CD4-positive, alpha-beta T cell treated with Interleukin-6 at 100 ng/mL for 8 hours (primary cell): ENCODE data around the gene COL5A1.
"Not testable (repeated sequence)": the region's sequence is repeated elsewhere in the genome, so short reads cannot be mapped to it uniquely, and the experiment has no call there.

Source experiments
- DNase-seq: peaks from one replicate; pipeline ENCODE4 v3.0.0-alpha.2; 2020; ENCODE audit warnings: mixed read lengths, low spot score

The COL5A1 gene

DNA sequence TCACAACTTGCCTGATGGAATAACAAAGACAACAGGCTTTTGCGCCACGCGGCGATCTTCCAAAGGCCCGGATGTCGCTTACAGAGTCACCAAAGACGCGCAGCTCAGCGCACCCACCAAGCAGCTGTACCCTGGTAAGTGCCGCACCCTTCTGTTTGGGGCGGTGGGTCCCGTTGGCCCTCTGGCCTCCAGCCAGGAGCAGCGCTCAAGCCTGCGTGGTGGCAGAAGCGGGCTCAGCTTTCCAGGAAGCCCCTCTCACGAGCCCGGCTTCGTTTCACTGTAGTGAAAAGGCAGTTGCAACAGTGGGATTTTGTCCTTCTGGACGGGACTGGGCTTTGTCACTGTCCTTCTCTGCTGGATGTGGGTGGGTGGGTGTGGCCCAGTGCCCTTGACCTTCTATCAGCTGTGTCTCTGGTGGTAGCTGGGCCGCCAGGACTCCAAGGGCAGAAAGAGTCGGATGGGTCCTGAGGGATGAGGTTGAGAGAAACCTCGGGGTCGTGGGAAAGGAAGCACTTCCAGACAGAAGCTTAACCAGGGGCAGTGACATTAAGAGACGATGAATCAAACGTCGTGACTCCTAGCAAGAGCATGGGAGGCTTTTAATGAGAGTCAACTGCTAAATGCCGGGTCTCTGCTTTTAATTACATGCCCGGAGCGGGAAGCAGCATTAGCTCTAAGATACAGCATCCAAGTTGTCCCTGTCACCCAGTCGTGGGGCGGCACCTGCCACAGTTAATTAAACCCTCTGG lies 49.5 kb downstream of the COL5A1 start:
- DNase-seq: no peak

DNA sequence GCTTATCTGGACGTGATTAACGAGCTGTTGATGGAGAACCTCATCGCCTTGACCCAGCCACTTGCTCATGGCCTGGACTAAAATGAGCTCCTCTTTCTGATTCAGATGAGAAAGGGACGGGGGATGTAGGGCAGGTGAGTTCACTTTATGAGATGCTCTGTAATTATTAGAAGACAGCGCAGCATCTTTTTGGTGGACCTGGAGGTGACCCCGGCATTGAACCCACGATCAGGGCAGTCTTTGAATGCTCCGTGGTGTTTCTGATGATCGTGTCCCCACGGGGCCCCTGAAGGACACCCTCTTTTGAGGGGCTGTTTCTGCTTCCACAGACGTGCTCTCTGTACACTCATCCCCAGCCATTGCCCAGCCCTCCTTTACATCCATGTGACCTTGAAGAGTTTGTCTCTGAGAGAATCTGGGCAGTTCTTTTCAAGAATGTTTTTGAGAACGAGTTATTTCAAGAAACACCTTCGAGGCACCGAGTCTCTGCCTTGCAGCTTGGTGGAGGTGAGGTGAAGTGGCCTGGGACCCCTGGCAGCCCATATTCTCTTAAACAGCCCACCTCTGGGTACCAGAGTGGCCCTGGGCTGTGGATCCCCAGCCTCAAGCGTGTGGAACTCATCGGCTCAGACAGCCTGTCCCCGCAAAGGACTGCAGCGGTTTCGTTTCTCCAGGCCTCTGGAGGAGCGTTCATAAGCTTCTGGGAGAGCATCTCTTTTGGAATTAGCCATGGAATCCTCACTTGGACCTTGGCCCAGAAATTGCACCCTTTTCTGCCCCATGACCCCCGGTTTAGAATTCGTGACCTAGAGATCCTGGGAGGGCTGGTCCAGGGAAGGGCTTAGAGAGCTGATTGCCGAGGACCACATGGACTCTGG lies 50.3 kb downstream of the COL5A1 start:
- no peak for DNase-seq

DNA sequence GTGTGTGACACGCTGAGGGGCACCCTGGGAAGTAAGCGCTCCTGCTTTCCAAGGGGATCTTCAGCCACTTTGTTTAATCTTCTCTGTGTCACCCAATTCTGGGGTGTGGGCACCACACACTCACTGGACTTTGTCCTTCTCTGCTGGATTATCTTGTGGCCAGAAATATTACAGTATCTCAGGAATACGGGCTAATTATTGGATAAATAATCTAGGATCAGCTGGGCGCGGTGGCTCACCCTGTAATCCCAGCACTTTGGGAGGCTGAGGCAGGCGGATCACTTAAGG lies 50.9 kb downstream of the COL5A1 start:
- no peak for DNase-seq

DNA sequence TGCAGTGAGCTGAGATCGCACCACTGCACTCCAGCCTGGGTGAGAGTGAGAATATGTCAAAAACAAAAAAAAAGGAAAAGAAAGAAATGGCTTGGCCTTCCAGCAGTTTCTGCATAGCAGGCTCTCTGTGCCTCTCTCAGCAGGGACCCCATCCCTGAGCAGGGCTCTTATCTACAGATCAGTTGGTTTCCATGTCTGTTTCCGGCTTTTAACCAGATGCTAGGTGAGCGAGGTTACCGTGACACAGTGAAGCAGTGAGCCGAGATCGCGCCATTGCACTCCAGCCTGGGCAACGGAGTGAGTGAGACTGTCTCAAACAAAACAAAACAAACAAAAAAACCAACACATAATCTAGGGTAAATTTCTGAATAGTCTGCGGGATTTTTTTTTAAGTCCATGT lies 51.4 kb downstream of the COL5A1 start:
- DNase-seq: no peak

DNA sequence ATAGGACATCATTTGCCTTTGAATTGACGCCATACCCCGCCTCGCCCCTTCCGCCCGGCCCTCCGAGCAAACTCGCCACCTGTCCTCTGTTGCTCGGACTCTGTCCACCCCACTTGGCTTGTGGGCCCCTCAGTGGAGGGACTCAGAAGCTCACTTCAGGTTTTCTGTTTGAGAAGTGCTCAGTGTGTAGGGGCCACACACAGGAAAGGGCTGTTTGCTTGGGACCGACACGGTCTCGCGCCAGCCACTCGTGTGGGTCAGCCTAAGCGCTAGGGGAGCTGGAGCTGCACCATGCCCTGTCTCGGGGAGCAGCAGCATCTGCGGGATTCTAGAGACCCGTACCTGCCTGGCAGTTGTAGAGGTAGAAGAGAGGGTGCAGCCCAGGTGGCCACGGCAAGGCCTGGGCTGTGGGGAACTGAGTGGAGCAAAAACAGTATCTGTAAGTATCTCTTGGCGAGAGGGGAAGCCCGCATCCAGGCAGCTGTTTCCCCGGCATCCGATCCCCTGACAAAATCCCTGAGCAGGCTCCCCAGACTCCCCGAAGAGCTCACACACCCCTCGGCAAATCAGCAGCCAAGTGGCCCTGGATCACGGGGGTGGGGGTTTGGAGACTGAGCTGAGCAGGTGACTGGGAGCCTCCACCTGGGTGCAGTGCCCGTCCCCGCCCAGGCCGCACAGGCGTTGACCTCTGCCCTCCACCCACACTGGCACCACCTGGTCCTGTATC lies 52.2 kb downstream of the COL5A1 start:
- no peak for DNase-seq

DNA sequence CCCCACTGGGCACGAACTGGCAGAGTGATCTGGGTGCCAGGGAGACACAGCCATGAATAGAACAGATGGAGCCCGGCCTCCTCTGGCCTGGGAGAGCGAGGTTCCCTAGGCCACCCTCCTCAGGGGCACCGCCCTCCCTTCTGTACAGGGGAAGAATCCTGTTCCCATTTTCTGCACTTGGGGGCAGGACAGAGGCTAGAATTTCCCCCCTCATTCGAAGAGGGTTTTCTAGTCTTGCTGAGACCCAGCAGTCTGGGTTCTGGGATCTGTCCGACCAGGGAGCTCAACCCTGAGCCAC lies 52.7 kb downstream of the COL5A1 start:
- no peak for DNase-seq

DNA sequence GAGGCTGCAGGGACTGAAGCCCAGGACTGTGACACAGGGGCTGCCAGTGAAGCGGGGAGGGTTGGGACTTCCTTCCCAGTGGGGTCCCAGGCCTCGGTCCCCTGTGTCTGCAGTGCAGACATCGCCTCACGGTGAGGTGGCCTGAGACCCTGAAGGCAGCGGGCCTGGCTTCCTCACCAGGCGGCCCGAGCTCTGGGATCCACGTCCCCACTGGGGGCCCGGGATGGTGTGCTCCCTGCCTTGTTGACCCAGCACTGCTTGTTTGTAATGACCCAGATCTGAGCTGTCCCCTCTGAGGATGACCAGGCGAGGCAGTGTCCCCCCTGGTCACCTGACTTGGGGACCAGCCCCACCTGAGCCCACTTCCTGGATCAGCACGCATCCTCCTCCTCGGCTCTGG lies 53.1 kb downstream of the COL5A1 start:
- DNase-seq: no peak

DNA sequence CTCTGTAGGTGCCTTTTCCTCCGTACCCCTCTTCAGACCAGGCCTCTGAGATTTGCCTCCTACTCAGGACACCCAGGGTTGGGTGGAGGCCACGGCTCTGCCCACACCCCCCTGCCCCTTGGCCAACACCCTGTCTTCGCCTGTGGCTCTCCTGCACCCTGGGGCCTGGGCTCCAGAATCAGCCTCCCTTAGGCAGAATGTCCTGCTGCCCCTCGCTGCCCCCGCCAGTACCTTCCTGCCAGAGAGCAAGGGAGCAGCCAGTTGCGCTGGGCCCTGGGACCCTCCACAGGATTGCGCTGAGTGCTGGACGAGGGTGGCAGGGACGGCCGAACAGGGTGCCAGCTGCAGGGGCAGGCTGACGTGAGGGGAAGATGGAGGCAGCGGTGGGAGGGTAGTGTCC lies 53.5 kb downstream of the COL5A1 start:
- DNase-seq: no peak

DNA sequence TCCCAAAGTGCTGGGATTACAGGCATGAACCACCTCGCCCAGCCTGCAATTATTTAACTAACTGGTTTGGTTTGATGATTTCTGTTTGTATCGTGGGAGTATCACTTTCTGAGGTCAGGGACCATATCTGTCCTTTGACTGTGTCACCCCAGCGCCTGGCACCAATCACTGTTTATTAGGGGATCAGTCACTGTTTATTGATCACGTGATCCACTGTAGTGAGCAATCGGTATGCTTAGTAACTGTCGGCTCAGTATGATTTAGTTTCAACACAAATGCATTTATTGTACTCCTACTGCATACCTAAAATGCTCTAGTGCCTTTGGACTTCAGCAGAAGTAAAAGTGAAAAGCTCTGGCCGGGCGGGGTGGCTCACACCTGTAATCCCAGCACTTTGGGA lies 54.8 kb downstream of the COL5A1 start:
- DNase-seq: no peak

DNA sequence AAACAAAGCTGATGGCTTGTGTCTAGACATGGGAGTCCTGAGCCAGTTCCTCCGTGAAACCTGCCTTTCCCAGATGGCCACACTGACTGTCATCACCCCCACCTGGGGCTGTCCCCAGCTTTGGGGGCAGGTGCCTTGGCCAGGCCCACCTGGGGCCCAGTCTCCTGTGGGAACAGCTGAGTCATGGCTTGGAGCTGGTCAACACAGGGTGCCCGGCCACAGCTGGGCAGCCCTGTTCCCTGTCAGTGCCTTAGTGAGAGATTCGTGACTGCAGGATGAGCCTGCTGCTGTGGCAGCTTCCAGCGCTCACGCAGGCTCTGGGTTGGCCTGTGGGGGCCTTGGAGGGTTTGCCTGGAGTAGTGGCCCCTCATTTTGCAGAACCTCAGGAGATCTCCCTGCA lies 56.5 kb downstream of the COL5A1 start:
- no peak for DNase-seq

DNA sequence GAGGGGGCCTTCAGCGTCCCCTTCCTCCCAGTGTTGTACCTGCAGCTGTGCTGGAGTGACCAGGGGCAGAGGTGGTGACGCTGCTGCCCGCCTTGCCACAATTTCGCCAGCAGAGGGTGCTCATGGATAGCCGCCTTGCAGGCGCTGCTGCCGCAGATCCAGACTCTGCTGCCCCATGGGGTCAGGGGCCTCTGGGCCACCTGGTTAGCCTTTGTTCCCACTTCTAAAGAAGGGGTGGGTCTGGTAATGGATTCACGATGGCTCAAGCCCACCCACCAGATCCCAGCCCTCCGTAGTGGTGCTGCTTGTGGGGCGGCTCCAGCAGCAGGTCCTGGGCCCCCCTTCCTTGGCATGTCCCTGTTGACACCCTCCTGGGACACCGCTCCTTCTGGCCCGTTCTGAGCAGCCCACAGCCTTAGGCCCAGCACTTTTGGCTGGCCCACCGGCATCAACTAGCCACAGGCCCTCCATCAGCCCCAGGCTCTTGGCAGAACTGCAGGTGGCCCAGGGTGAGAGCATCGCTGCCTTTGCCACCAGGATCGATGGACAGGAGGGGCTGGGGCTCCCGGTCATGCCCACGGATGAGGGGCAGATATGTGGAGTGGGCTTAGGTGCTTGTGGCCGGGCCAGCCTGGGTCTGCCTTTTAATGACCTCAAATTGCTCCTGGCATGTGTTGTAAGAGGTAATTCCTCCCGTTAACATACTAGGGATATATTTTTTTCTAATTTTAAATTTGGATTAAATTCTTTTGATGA lies 57.2 kb downstream of the COL5A1 start:
- peak; percentile 14 for DNase-seq

DNA sequence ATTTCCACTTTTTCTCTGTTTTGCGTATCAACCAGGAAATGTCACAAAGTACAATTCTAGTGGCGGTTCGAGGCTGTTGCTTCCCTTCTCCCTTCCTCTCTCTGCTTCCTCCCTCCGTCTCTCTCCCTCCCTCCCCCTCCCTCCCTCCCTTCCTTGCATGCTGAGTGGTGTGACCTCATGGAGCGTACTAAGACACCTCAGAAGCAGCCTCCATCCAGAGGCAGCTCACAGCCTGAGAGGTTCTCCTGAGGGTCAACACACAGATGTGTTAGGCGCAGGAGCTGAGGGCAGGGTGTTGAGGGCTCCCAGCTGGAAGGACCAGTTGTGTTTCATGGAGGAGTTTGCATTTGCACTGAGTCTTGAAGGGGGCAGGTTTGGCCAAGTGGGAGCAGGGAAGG lies 57.7 kb downstream of the COL5A1 start:
- no peak for DNase-seq

DNA sequence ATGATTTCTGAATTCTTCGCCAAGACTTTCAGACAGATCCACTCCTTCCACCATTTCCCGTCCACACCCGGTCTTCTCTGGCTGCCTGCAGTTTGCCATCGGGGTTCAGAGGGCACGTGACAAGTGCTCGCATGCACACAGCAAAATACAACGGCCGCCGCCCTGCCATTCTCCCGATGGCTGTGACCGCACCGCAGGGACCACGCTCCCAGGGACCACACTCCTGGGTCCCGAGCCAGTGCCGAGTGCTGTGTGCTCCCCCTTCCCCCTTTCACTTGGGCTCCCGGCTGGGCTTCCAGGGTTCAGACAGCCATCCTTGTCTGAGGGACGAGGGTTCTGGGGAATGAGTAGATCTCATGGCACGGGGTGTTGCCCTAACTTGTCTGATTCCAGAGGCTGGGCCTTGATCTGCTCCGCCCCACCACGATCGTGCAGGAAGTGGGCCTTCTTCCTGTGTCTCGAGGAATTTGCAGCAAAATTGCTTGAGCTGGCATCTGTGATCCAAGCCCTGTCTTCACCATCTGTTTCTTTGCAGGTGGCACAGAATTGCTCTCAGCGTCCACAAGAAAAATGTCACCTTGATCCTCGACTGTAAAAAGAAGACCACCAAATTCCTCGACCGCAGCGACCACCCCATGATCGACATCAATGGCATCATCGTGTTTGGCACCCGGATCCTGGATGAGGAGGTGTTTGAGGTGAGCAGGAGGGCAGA lies 59.2 kb downstream of the COL5A1 start:
- no peak for DNase-seq

DNA sequence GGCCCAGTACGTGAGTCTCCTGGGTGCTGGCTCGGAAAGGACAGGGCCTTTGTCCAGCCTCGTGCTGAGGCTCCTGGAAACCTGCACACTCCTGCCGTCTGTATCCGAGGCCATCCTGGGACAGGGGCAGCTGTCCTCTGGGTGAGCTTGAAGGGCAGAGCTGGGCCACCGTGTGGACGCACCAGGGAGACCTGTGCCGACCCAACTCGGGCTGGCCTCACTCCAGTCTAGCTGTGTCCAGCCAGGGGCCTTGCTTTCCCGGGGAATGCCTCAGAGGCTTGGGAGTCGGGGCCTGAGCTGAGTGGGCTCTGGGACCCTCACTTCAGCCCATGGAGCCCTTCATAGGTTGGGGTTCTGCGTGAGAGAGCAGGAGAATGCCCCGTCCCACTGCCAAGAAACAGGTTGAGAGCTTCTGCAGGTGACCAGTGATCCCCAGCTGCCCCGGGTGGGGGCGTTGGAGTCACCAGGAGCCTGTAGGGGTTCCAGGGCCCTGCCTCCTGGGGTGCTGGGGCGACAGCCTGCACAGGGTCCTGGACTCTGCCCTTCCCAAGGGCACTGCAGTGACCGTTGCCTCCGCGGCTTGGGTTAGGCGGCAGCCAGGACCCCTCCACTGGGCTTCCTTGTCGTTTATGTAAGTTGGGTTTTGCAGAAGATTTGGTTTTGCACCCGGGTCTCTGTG lies 60.1 kb downstream of the COL5A1 start:
- DNase-seq: no peak

DNA sequence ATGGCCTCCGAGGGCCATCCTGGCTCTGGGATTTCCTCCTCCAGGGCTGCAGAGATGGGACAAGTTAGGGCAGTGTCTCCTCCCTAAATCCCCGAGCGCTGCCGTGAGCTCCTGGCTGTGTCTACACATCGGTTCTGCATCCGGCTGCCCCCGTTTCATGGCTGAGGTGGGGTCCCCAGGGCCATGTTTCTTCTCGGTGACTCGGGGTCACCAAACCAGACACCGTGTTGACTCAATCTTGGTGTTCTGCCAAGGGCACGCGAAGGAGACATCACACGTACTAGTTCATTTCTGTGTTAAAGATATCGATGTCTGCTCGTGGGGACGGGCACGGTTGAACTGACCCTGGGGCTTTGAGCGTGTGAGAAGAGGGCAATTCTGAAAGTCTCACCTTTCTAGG lies 60.7 kb downstream of the COL5A1 start:
- DNase-seq: no peak

DNA sequence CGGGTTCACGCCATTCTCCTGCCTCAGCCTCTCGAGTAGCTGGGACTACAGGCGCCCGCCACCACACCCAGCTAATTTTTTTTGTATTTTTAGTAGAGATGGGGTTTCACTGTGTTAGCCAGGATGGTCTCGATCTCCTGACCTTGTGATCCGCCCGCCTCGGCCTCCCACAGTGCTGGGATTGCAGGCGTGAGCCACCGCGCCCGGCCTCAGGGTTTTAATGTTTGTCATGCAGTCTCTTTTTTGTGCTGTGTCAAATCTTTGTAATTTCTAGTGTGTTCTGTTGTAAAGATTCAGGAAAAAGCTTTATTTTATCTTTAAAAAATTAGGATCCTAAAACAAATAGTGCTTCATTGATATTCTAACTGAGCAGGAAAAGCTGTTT lies 62.1 kb downstream of the COL5A1 start:
- not testable (repeated sequence) for DNase-seq

DNA sequence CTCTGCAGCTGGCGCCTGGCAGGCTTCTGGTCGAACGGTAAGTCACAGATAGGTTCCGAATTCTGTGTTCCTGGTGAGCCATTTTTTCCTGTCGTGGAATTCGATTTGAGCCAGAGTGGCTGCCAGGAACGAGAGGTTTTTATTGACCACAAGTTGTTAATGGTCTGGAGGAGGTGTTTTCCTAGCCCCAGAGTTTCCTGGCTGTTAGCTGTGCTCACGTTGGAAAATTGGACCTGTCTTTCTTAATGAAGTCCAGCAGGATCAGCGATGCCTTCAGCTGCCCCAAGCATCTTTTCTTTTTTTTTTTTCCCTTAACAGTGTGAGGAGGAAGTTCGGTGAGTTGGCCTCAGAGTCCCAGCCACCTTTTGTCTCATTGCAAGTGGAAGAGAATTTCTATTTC lies 62.9 kb downstream of the COL5A1 start:
- no peak for DNase-seq

DNA sequence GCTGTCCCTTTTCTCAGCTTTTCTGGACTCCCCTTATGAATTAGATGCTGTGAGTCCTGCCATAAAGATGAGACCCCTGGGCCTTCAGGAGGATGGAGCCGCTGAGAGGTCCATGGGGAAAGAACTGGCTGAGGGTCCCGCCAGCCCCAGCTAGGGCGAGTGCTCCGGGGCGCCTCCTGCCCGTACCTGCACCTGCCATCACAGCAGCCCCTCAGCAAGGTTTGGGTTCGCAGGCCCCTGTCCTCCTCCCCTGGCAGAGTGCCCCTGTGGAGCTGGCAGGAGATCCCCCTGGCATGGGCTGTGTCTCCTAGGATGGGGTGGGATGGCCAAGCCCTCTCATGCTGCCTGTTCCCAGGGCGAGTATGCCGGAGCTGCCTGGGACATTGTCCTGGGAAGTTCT lies 64.2 kb downstream of the COL5A1 start:
- no peak for DNase-seq

DNA sequence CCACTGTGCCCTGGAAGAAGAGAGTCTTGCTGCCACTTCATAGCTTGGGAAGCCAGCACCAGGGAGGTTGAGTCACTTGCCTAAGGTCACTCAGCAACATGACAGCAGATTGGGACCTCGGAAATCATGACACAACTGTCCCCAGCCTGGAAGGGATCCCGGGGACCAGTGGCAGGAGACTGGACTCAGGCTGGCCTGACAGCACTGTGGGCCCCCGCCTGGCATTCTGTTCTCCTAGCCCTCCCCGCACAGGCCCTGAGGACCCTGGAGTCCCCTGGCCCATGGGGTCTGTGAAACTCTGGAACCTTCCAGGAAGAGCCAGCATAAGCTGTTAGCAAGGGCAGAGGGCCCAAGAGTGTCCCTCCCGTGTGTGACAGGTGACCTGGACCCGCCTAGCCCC lies 64.9 kb downstream of the COL5A1 start:
- DNase-seq: no peak

DNA sequence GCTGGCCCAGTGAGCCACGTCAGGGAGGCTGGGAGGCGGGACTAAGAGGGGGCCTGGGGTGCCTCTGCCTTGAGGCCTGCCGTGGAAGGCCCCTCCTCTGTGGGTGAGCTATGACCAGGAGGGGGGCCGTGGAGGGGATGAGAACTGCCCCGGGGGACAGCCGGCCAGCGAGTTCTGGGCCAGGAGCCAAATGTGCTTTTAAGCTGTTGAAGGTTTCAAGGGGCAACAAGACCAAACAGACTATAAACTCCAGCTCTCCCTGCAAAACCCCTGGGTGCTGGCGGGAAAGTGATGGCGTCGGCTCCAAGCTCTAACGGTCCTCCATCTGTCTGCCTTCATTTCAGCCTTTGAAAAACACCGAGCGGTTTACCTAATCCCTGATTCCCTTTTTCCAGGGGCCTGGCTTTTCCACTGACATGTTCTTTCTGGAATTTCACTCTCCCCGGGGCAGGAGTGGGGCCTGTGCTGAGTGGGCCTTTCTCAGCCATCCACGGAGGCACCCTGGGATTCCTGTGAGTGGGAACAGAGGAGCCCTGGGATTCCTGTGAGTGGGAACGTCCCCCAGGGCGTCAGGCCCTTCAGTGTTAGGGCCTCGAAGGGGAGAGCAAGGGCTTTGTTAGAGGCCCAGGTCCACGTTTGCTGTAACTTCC lies 65.6 kb downstream of the COL5A1 start:
- no peak for DNase-seq
